Heart left ventricle (tissue), 13 donors: ENCODE data around the gene KCNRG.

ENCODE experiments used
- POLR2A ChIP-seq, 2 donors: fragments of 450-650 bp; IDR thresholded peaks; one replicate each; pipeline ENCODE4 v1.6.1; 2017; ENCODE audit warnings: antibody characterized with exemption in 2 of 2, mild to moderate bottlenecking in 2 of 2, moderate library complexity in 2 of 2
- TF ChIP-seq, protein P1 (sequence below), 12 donors: fragments of 200-600 bp; sonication (generic) in 4 of 12; IDR thresholded peaks; one replicate each; pipeline versions ENCODE4 v1.5.0 to v1.8.0; 2018 to 2022; ENCODE audit warnings: antibody characterized with exemption in 12 of 12, mild to moderate bottlenecking in 5 of 12
- donor health status: ischemic (EF 13 %, LVEDD 7.1; RV severe dilation, severe dysfunction).
- donor health status: DM: no; HTN: yes; CAD: no.
- donor health status: DM: no; HTN: no; CAD: no.
- donor health status: ischemic (EF 25% LVEDD 6.9; RV normal size, moderate dysfunction).
- donor health status: ischemic (EF 25% LVEDD 5.7; RV mildly dilated, moderate dysfunction).
- donor health status: ischemic (EF 35%, LVEDD 5.7; RV mildly dilated, moderate dysfunction).
- donor health status: nonischemic (EF 11% LVEDD 7.7; RV severe dilation, severe dysfunction).
- donor health status: DM: yes; HTN: yes; CAD: no.
- donor health status: PGD.
- donor health status: ischemic (EF 29% LVEDD 5.4; RV normal size, mild dysfunction).
- donor health status: nonischemic (EF 23%, LVEDD 6.1; RV moderate dilation, normal function).

- TF ChIP-seq, protein P1, sequence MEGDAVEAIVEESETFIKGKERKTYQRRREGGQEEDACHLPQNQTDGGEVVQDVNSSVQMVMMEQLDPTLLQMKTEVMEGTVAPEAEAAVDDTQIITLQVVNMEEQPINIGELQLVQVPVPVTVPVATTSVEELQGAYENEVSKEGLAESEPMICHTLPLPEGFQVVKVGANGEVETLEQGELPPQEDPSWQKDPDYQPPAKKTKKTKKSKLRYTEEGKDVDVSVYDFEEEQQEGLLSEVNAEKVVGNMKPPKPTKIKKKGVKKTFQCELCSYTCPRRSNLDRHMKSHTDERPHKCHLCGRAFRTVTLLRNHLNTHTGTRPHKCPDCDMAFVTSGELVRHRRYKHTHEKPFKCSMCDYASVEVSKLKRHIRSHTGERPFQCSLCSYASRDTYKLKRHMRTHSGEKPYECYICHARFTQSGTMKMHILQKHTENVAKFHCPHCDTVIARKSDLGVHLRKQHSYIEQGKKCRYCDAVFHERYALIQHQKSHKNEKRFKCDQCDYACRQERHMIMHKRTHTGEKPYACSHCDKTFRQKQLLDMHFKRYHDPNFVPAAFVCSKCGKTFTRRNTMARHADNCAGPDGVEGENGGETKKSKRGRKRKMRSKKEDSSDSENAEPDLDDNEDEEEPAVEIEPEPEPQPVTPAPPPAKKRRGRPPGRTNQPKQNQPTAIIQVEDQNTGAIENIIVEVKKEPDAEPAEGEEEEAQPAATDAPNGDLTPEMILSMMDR (IDR thresholded peaks at IDR 0.05): no peak
- no peak for TF ChIP-seq POLR2A (IDR thresholded peaks at IDR 0.05)
Observed at GRCh38 chr13:49997955-49998354, 17.3 kb upstream of the KCNRG start.
